Kidney epithelial cell (primary cell): ENCODE results near the gene AGPAT4. TPM values are rescaled to one million over a fixed set of nuclear protein-coding genes. Genes with fewer than 3 reads are reported as not detected.
A peak's percentile ranks its signal among the peaks of the same experiment; 100 is the strongest.
"Not testable (repeated sequence)": the region's sequence is repeated elsewhere in the genome, so short reads cannot be mapped to it uniquely, and the experiment has no call there.

Experiments
- DNase-seq: peaks from one replicate; pipeline ENCODE4 v3.0.0-alpha.2; 2010; ENCODE audit warnings: low read depth
- H3K27me3 ChIP-seq: 2 replicates; pipeline ENCODE4 v1.6.0; 2011; ENCODE audit warnings: low read length; ENCODE audit not compliant: control insufficient read depth, insufficient read depth
- H3K36me3 ChIP-seq: 2 replicates; pipeline ENCODE4 v1.5.1; 2011; ENCODE audit warnings: low read length; ENCODE audit not compliant: control insufficient read depth, insufficient read depth
- H3K4me3 ChIP-seq: 2 replicates; pipeline ENCODE4 v1.5.1; 2011; ENCODE audit warnings: low read depth, mild to moderate bottlenecking, control low read depth, low read length
- CTCF ChIP-seq: IDR thresholded peaks from 2 replicates; pipeline ENCODE4 v1.5.1; 2011; ENCODE audit warnings: mild to moderate bottlenecking, moderate library complexity, low read length, control low read depth, inconsistent platforms; ENCODE audit not compliant: insufficient read depth, poor library complexity, severe bottlenecking
- total RNA-seq: library from RNA; depleted of rRNA; stranded (reverse); fragments of >200 nt; gene quantifications from 2 replicates; pipeline ENCODE4 v1.2.3, GENCODE V29; 2015

Gene AGPAT4
- total RNA-seq, 1 donor from 2014 or later = 9.6 TPM

- H3K36me3 ChIP-seq = not testable (repeated sequence)
These were observed 101.1 kb downstream of the AGPAT4 start for GRCh38 chr6:161172769-161173168.

GRCh38 chr6:161171207-161171606 lies 102.7 kb downstream of the AGPAT4 start:
- TF ChIP-seq CTCF = no peak
- H3K27me3 ChIP-seq = no peaks in the 10 kb centered on the region
- DNase-seq = no peak
- no peak overlapping the region for H3K4me3 ChIP-seq
- H3K36me3 ChIP-seq = no peaks in the 10 kb centered on the region

More at GRCh38 chr6:161172769-161173168, 101.1 kb downstream of the AGPAT4 start:
- not testable (repeated sequence) for H3K27me3 ChIP-seq, DNase-seq, H3K4me3 ChIP-seq

- no peak for TF ChIP-seq CTCF
- DNase-seq = no peak
- Histone ChIP-seq H3K4me3 (no peak overlapping the region), H3K27me3 (no peaks in the 10 kb centered on the region), H3K36me3 (no peaks in the 10 kb centered on the region)
These were observed 104.2 kb downstream of the AGPAT4 start for GRCh38 chr6:161169696-161170095.

- Histone ChIP-seq H3K27me3 (no peaks in the 10 kb centered on the region), H3K4me3 (no peak overlapping the region), H3K36me3 (no peaks in the 10 kb centered on the region)
- no peak for DNase-seq
- TF ChIP-seq CTCF = no peak
These were observed 104.8 kb downstream of the AGPAT4 start for GRCh38 chr6:161169035-161169434.

- no peak for TF ChIP-seq CTCF
These were observed 105.5 kb downstream of the AGPAT4 start for GRCh38 chr6:161168281-161168891.

GRCh38 chr6:161166677-161167076 lies 107.2 kb downstream of the AGPAT4 start:
- no peak for TF ChIP-seq CTCF
- no peak overlapping the region for H3K4me3 ChIP-seq
- no peaks in the 10 kb centered on the region for H3K36me3 ChIP-seq
- H3K27me3 ChIP-seq = no peaks in the 10 kb centered on the region
- DNase-seq = no peak

More at GRCh38 chr6:161168281-161168891, 105.5 kb downstream of the AGPAT4 start:
- Histone ChIP-seq H3K27me3 (no peaks in the 10 kb centered on the region), H3K4me3 (no peak overlapping the region), H3K36me3 (no peaks in the 10 kb centered on the region)
- peak; percentile 91 for DNase-seq
